Activated CD8-positive, alpha-beta memory T cell treated with anti-CD3 and anti-CD28 coated beads, Interleukin-2, amount 50 U/mL, for 24 hours (primary cell): ENCODE measurements around the gene AURKAIP1.
A peak's percentile ranks its signal among the peaks of the same experiment; 100 is the strongest.
"Not testable (repeated sequence)": the region's sequence is repeated elsewhere in the genome, so short reads cannot be mapped to it uniquely, and the experiment has no call there.

Source experiments
- DNase-seq: peaks from one replicate; pipeline ENCODE4 v3.0.0-alpha.2; 2020; ENCODE audit errors: extremely low read depth

Gene AURKAIP1

GRCh38 chr1:1406821-1407635 lies 32.0 kb upstream of the AURKAIP1 start, which contains the start of gene MRPL20:
Gene MRPL20 (minus strand): TSS chr1:1407293. CDS start chr1:1407217, 76 bp downstream.
- peak; percentile 94 for DNase-seq

- DNase-seq: no peak
These were observed 31.3 kb upstream of the AURKAIP1 start for GRCh38 chr1:1406101-1406820.

GRCh38 chr1:1403653-1404052 lies 28.6 kb upstream of the AURKAIP1 start:
- no peak for DNase-seq

GRCh38 chr1:1402901-1403392 lies 27.9 kb upstream of the AURKAIP1 start:
- DNase-seq: not testable (repeated sequence)

GRCh38 chr1:1402072-1402900 lies 27.3 kb upstream of the AURKAIP1 start:
- no peak for DNase-seq

GRCh38 chr1:1401457-1402010 lies 26.5 kb upstream of the AURKAIP1 start:
- no peak for DNase-seq

- DNase-seq: no peak
These were observed 25.8 kb upstream of the AURKAIP1 start for GRCh38 chr1:1400576-1401456.

GRCh38 chr1:1399872-1400575 lies 25.0 kb upstream of the AURKAIP1 start:
- DNase-seq: no peak

- DNase-seq: peak; percentile 97
These were observed 24.3 kb upstream of the AURKAIP1 start, which contains the start of gene CCNL2 for GRCh38 chr1:1399187-1399871. Gene CCNL2 (minus strand): TSS chr1:1399335. CDS start chr1:1399306, 29 bp downstream.

- no peak for DNase-seq
These were observed 23.7 kb upstream of the AURKAIP1 start for GRCh38 chr1:1398677-1399186.

GRCh38 chr1:1397839-1398523 lies 23.0 kb upstream of the AURKAIP1 start:
- DNase-seq: no peak

GRCh38 chr1:1395166-1395565 lies 20.2 kb upstream of the AURKAIP1 start:
- DNase-seq: no peak

- DNase-seq: no peak
These were observed 19.1 kb upstream of the AURKAIP1 start for GRCh38 chr1:1394116-1394515.

GRCh38 chr1:1393428-1393827 lies 18.4 kb upstream of the AURKAIP1 start:
- no peak for DNase-seq

- no peak for DNase-seq
These were observed 18.0 kb upstream of the AURKAIP1 start for GRCh38 chr1:1393014-1393413.

- no peak for DNase-seq
These were observed 16.2 kb upstream of the AURKAIP1 start for GRCh38 chr1:1391225-1391624.

GRCh38 chr1:1390675-1391074 lies 15.7 kb upstream of the AURKAIP1 start:
- no peak for DNase-seq

- DNase-seq: no peak
These were observed 13.1 kb upstream of the AURKAIP1 start for GRCh38 chr1:1388078-1388472.
